GM10248 (cell line): Measurements from ENCODE around the gene CNIH3.

ENCODE experiments used
- CTCF ChIA-PET: fragments of 300-600 bp; sonication (Branson Sonifier 250); formaldehyde crosslinking; extraction: SDS; loops from one replicate; lab custom pipeline; 2021; ENCODE audit warnings: antibody characterized with exemption; lab: Yijun Ruan, JAX
- POLR2A ChIA-PET: fragments of 350-650 bp; sonication (Branson Sonifier 250); formaldehyde crosslinking; extraction: SDS; loops from one replicate; lab custom pipeline; 2020; ENCODE audit warnings: antibody characterized with exemption; lab: Yijun Ruan, JAX
- DNase-seq: peaks from one replicate; pipeline ENCODE4 v3.0.0; 2012; ENCODE audit errors: extremely low spot score
- TF ChIP-seq, protein P1 (sequence below): IDR thresholded peaks from 2 replicates; pipeline ENCODE4 v1.5.1; 2012; ENCODE audit warnings: mild to moderate bottlenecking, low read depth; ENCODE audit errors: extremely low read depth, missing control alignments, control extremely low read depth

Gene CNIH3

DNA sequence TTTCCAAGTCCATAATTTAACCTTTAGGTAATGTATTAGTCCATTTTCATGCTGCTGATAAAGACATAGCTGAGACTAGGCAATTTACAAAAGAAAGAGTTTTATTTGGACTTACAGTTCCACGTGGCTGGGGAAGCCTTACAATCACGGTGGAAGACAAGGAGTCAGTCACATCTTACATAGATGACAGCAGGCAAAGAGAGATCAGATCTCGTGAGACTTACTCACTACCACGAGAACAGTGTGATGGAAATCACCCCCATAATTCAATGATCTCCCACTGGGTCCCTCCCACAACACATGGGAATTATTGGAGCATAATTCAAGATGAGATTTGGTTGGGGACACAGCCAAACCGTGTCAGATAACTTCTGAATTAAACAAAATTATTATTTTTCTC, 44.0 kb downstream of the CNIH3 start:
- TF ChIP-seq, protein P1, sequence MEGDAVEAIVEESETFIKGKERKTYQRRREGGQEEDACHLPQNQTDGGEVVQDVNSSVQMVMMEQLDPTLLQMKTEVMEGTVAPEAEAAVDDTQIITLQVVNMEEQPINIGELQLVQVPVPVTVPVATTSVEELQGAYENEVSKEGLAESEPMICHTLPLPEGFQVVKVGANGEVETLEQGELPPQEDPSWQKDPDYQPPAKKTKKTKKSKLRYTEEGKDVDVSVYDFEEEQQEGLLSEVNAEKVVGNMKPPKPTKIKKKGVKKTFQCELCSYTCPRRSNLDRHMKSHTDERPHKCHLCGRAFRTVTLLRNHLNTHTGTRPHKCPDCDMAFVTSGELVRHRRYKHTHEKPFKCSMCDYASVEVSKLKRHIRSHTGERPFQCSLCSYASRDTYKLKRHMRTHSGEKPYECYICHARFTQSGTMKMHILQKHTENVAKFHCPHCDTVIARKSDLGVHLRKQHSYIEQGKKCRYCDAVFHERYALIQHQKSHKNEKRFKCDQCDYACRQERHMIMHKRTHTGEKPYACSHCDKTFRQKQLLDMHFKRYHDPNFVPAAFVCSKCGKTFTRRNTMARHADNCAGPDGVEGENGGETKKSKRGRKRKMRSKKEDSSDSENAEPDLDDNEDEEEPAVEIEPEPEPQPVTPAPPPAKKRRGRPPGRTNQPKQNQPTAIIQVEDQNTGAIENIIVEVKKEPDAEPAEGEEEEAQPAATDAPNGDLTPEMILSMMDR, result no peak
- DNase-seq, result no peak
- CTCF ChIA-PET, result interaction anchor here (1.0 to 2.0 kb wide), 3 partner anchors 15 to 262 kb away, joined by 3 to 8 read pairs (median 4); no protein-coding TSS in a partner anchor
- POLR2A ChIA-PET, result no interaction called here

GRCh38 chr1:224662870-224663269, 46.8 kb downstream of the CNIH3 start:
- TF ChIP-seq, protein P1, result no peak
- DNase-seq, result no peak
- CTCF ChIA-PET, result interaction anchor here (1.4 to 1.6 kb wide), 2 partner anchors 15 to 188 kb away, joined by 3 to 4 read pairs; no protein-coding TSS in a partner anchor
- POLR2A ChIA-PET, result no interaction called here

DNA sequence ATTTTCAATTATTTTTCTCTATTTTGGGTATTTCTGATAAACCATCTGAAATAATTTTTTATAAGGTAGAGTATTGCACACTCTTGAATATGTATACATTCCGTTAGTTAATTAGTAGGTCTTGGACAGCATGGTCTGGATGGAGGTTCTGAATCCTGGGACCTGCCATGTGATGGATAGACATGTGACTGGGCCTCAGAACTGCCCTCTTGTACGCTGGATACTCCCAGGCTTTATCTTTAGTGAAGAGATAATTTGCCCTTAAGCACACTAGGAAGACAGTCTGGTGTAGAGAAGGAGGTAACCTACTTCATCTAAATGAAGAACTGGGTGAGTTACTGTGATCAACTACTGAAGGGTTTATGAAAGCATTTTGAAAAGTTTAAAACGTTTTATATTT, 48.9 kb downstream of the CNIH3 start:
- TF ChIP-seq, protein P1, result no peak
- DNase-seq, result no peak
- POLR2A ChIA-PET, result no interaction called here
- CTCF ChIA-PET, result no interaction called here

DNA sequence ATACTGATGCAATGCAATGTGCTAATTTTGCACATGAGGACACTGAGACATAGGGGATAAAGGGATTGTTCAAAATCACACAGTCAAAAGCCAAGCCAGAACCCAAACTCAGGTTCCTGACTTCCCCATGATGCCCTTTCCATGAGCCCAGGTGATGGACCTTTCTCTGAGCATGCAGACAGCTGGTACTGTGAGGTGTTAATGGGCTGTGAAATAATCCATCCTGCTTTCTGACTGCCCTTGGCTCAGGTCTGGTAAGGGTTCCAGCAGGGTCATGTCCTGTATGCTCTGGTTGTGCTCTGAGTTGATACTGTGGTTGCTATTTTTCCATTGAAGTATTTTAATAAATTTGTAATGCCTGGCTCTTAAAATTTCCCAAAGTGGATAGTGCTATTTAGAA, 50.0 kb downstream of the CNIH3 start:
- CTCF ChIA-PET, result no interaction called here
- TF ChIP-seq, protein P1, result no peak
- POLR2A ChIA-PET, result no interaction called here
- DNase-seq, result no peak

GRCh38 chr1:224666913-224667312, 50.8 kb downstream of the CNIH3 start:
- ChIA-PET POLR2A (no interaction called here), CTCF (no interaction called here)
- DNase-seq, result no peak
- TF ChIP-seq, protein P1, result no peak

DNA sequence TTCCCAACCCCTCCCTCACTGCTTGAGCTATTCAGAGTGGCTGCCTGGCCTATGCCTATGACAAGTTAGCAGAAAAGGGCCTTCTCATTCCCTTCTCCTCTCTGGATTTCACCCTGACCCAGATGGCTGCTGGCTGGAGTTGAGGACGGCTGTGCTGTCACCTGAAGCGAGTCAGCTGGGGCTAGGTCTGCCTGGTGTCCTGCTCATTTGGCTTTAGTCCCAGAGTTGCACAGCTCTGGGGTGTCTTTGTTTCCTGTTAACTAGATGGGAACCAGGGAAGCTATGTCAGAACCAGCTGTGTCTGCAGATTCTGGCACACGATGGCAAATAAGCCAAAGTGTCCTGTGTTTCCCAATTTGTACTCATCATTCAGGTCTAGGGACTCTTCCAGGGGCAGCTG, 52.9 kb downstream of the CNIH3 start:
- CTCF ChIA-PET, result interaction anchor here (0.9 to 2.7 kb wide), 6 partner anchors 10 to 182 kb away, joined by 3 to 7 read pairs (median 3); no protein-coding TSS in a partner anchor
- no peak for DNase-seq
- POLR2A ChIA-PET, result no interaction called here

More for the DNA sequence above, 52.9 kb downstream of the CNIH3 start:
- TF ChIP-seq, protein P1, result no peak
